IPS-20b (cell line): ENCODE results near the gene CREB5.

Experiments used
- H3K27ac ChIP-seq: one replicate; pipeline ENCODE4 v1.5.1; 2013; ENCODE audit warnings: low read length
- H3K27me3 ChIP-seq: 2 replicates; pipeline ENCODE4 v1.6.1; 2013; ENCODE audit warnings: mild to moderate bottlenecking, low read length, inconsistent platforms; ENCODE audit not compliant: insufficient read depth
- H3K36me3 ChIP-seq: 2 replicates; pipeline ENCODE4 v1.6.1; 2013; ENCODE audit warnings: low read depth, mild to moderate bottlenecking, inconsistent platforms, low read length, moderate library complexity; ENCODE audit not compliant: insufficient read depth
- H3K4me1 ChIP-seq: 2 replicates; pipeline ENCODE4 v1.6.1; 2013; ENCODE audit warnings: mild to moderate bottlenecking, control low read depth, inconsistent platforms, low read length, moderate library complexity; ENCODE audit not compliant: insufficient read depth
- H3K4me3 ChIP-seq: 2 replicates; pipeline ENCODE4 v1.5.1; 2013; ENCODE audit warnings: mild to moderate bottlenecking, low read length, inconsistent platforms
- H3K9ac ChIP-seq: 2 replicates; pipeline ENCODE4 v1.6.1; 2013; ENCODE audit warnings: low read depth, mild to moderate bottlenecking, inconsistent platforms, low read length, moderate library complexity
- H3K9me3 ChIP-seq: 2 replicates; pipeline ENCODE4 v1.6.1; 2013; ENCODE audit warnings: mild to moderate bottlenecking, low read depth, low read length, inconsistent platforms; ENCODE audit not compliant: insufficient read depth

The CREB5 gene

DNA sequence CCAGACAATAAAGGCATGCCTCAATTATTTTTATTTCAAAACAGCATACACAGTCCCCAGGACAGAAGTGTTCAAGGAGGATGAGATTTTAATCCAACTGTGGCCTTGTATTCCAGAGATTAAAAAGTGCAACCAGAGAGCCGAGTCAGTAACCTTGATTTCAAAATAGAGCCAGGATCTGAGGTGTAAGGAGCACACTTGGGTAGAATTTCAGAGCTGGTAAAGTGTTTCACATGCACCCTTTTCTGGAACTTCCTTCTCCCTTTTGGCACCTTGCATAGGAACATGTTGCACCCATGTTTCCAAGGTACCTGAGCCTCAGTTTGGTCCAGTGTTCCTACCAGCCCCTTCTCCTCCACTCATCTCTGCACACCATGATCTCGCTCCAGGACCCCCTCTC lies 320.7 kb downstream of the CREB5 start:
- Histone ChIP-seq H3K4me3 (no peak overlapping the region), H3K27me3 (no peaks in the 10 kb centered on the region), H3K9me3 (no peaks in the 10 kb centered on the region), H3K9ac (no peak overlapping the region), H3K27ac (no peak overlapping the region), H3K36me3 (no peaks in the 10 kb centered on the region), H3K4me1 (no peaks in the 10 kb centered on the region)

DNA sequence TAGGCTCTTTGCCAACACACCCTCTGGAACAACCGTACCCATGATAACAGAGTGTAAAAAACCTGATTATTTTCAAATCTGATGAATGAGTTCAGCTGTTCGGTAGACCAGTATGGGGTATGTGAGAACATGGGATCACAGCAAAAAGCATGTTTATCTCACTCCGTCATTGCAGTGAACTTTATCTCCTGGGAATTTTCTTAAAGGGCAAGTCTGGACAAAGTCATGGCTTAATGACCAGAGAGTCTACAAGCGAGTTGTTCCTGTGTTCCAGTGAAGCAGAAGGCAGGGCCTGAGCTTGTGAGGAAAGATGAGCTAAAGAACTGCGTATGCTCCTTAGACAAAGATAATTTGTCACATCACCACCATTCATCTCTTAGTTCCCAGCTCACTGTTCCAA lies 326.1 kb downstream of the CREB5 start:
- no peaks in the 10 kb centered on the region for H3K27me3 ChIP-seq
- H3K4me1 ChIP-seq, result peaks cover 18% of the 10 kb centered on the region
- no peaks in the 10 kb centered on the region for H3K9me3 ChIP-seq
- H3K27ac ChIP-seq, result no peak overlapping the region
- H3K9ac ChIP-seq, result no peak overlapping the region
- no peaks in the 10 kb centered on the region for H3K36me3 ChIP-seq
- no peak overlapping the region for H3K4me3 ChIP-seq

GRCh38 chr7:28739128-28739527 lies 326.8 kb downstream of the CREB5 start:
- Histone ChIP-seq H3K4me3 (no peak overlapping the region), H3K36me3 (no peaks in the 10 kb centered on the region), H3K9ac (no peak overlapping the region), H3K27ac (no peak overlapping the region), H3K27me3 (no peaks in the 10 kb centered on the region), H3K9me3 (no peaks in the 10 kb centered on the region), H3K4me1 (peaks cover 18% of the 10 kb centered on the region)

GRCh38 chr7:28739826-28740225 lies 327.5 kb downstream of the CREB5 start:
- no peak overlapping the region for H3K9ac ChIP-seq
- no peaks in the 10 kb centered on the region for H3K27me3 ChIP-seq
- no peaks in the 10 kb centered on the region for H3K9me3 ChIP-seq
- no peaks in the 10 kb centered on the region for H3K36me3 ChIP-seq
- peak overlapping the region; percentile 11 for H3K4me3 ChIP-seq
- H3K4me1 ChIP-seq, result peaks cover 18% of the 10 kb centered on the region
- H3K27ac ChIP-seq, result no peak overlapping the region

GRCh38 chr7:28744951-28745350 lies 332.6 kb downstream of the CREB5 start:
- no peaks in the 10 kb centered on the region for H3K36me3 ChIP-seq
- H3K9ac ChIP-seq, result no peak overlapping the region
- H3K9me3 ChIP-seq, result no peaks in the 10 kb centered on the region
- H3K4me3 ChIP-seq, result no peak overlapping the region
- H3K27ac ChIP-seq, result no peak overlapping the region
- peaks cover 6% of the 10 kb centered on the region; the same call in 1 of the 2 replicates for H3K27me3 ChIP-seq
- peaks cover 17% of the 10 kb centered on the region for H3K4me1 ChIP-seq

DNA sequence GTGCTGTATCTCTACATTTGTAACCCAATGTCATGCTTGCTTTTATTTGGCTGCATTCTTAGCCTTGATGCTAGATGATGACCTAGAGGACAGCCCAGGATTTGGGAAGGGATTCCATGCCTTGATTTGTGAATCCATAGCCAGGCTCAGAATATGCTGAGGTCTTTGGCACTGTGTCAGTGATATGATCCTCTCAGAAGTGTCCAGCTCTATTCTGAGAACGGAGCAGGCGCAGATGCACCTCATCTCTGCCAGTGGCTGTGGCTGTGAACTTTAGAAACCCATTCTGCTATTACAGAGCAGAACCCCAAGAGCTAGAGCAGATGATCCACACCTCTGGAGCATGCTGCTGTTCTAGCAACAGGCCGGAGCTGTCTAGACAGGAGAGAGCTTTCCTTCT lies 333.0 kb downstream of the CREB5 start:
- Histone ChIP-seq H3K9me3 (no peaks in the 10 kb centered on the region), H3K9ac (no peak overlapping the region), H3K27ac (no peak overlapping the region), H3K4me3 (no peak overlapping the region), H3K27me3 (peaks cover 6% of the 10 kb centered on the region; the same call in 1 of the 2 replicates), H3K36me3 (no peaks in the 10 kb centered on the region), H3K4me1 (peaks cover 14% of the 10 kb centered on the region)

DNA sequence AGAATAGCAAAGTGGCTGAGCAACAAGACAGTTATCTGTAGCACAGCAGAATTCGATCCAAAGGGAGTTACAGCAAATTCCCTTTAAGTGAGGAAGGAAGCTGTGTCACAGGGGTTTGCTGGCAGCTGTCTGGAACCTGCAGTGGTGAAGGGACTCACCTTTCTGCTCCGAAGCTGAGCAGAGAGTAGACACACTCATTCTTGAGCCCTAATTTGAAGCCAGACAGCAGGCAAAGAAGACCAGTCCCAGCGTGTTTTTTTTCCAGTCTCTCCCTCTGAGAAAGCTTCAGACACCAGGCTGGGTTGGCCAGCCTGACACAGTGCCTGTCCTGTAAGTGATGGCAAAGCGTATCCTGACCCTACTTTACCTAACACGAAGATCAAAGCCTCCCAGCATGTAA lies 335.1 kb downstream of the CREB5 start:
- Histone ChIP-seq H3K27ac (no peak overlapping the region), H3K9ac (no peak overlapping the region), H3K9me3 (no peaks in the 10 kb centered on the region), H3K4me1 (peaks cover 11% of the 10 kb centered on the region), H3K4me3 (no peak overlapping the region), H3K36me3 (no peaks in the 10 kb centered on the region), H3K27me3 (peaks cover 6% of the 10 kb centered on the region; the same call in 1 of the 2 replicates)

DNA sequence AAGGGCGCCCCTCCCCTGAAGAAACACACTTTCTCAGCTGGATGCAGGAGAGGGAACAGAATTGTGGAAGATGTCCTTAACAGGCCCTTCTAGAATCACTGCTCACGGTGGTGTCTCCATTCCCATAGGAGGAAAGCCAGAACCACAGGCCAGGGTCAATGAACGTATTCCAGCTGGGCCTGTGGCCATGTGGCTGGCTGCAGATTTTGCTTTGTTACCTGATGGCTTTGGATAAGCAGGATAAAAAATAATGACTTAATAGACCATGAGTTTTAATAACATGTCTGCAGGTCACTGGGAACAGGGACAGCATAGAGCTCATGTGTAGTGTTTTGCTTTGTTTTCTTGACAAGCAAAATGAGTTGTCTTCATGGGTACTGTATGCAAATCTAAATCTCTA lies 335.5 kb downstream of the CREB5 start:
- Histone ChIP-seq H3K36me3 (no peaks in the 10 kb centered on the region), H3K27ac (no peak overlapping the region), H3K4me3 (no peak overlapping the region), H3K9me3 (no peaks in the 10 kb centered on the region), H3K4me1 (peaks cover 11% of the 10 kb centered on the region), H3K9ac (no peak overlapping the region), H3K27me3 (peaks cover 6% of the 10 kb centered on the region; the same call in 1 of the 2 replicates)

DNA sequence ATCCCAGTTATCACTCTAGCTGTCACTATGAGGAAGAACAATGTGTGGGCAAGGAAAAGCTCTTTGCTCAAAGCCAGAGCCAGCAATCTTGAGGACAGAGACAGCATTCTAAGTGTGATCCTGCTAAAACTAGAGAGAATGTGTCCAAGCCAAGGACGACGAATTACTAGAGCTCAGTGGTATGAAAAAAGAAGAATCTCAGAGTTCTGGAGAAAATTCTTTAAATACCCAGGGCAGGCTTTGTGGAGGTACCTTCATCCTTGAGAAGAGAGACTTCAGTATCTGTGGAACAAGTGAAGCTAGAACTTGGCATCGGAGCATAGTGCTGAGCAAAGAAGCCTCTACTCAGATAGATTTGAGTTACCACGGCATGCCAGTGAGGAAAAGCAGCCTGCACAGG lies 336.0 kb downstream of the CREB5 start:
- Histone ChIP-seq H3K4me1 (peaks cover 11% of the 10 kb centered on the region), H3K27ac (no peak overlapping the region), H3K9me3 (no peaks in the 10 kb centered on the region), H3K4me3 (no peak overlapping the region), H3K36me3 (no peaks in the 10 kb centered on the region), H3K9ac (no peak overlapping the region), H3K27me3 (peaks cover 6% of the 10 kb centered on the region; the same call in 1 of the 2 replicates)

GRCh38 chr7:28748933-28749584 lies 336.7 kb downstream of the CREB5 start:
- peaks cover 11% of the 10 kb centered on the region for H3K4me1 ChIP-seq
- H3K36me3 ChIP-seq, result no peaks in the 10 kb centered on the region
- H3K9me3 ChIP-seq, result no peaks in the 10 kb centered on the region
- peaks cover 6% of the 10 kb centered on the region; the same call in 1 of the 2 replicates for H3K27me3 ChIP-seq
- no peak overlapping the region for H3K4me3 ChIP-seq
- no peak overlapping the region for H3K27ac ChIP-seq
- no peak overlapping the region for H3K9ac ChIP-seq

- Histone ChIP-seq H3K27ac (no peak overlapping the region), H3K27me3 (peaks cover 6% of the 10 kb centered on the region; the same call in 1 of the 2 replicates)
Measured at GRCh38 chr7:28749638-28750037, 337.3 kb downstream of the CREB5 start.

GRCh38 chr7:28750981-28751380 lies 338.7 kb downstream of the CREB5 start:
- Histone ChIP-seq H3K9ac (no peak overlapping the region), H3K4me3 (no peak overlapping the region), H3K36me3 (no peaks in the 10 kb centered on the region), H3K4me1 (peaks cover 11% of the 10 kb centered on the region), H3K9me3 (no peaks in the 10 kb centered on the region), H3K27ac (no peak overlapping the region), H3K27me3 (peaks cover 4% of the 10 kb centered on the region; the same call in 1 of the 2 replicates)

More at GRCh38 chr7:28749638-28750037, 337.3 kb downstream of the CREB5 start:
- H3K36me3 ChIP-seq, result no peaks in the 10 kb centered on the region
- H3K9ac ChIP-seq, result no peak overlapping the region
- H3K9me3 ChIP-seq, result no peaks in the 10 kb centered on the region
- peaks cover 11% of the 10 kb centered on the region for H3K4me1 ChIP-seq
- no peak overlapping the region for H3K4me3 ChIP-seq
